Activated effector memory CD4-positive, alpha-beta T cell treated with Interleukin-2 at 50 U/mL for 16 hours (primary cell): ENCODE measurements around the gene RHBDD2.
"Not testable (repeated sequence)": the region's sequence is repeated elsewhere in the genome, so short reads cannot be mapped to it uniquely, and the experiment has no call there.

Source experiments
- DNase-seq: peaks from one replicate; pipeline ENCODE4 v3.0.0-alpha.2; 2020

RHBDD2 gene

DNA sequence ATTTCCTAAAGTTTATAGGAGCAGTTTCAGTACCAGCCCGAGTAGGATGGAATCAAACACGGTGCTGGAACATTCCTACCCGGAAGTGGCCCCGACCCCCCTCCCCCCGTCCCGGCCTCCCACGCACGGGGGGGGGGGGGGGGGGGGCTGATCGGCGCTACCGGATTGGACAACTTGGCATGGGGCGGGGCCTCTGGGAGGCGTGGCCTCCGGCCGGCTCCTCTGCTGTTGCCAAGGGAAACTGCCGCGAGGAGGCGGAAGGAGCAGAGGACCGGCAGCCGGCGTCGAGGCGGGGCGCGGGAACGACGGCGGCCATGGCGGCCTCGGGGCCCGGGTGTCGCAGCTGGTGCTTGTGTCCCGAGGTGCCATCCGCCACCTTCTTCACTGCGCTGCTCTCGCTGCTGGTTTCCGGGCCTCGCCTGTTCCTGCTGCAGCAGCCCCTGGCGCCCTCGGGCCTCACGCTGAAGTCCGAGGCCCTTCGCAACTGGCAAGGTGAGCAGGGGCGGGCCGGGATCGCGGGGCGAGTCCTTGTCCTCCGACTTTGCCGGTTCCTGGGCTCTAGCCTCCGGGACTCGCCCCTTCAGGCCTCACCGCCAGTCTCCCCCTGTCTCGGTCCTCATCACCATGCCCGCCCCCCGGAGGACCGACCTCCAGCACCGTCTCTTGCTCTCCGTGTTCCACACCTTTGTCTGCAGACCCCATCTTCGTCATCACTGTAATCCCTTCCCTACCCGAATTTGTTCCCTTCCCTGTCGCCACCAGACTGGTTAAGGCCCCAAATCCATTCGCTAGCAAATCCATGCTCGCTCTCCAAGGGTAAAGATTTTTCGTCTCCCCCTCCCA, at the start of gene RHBDD2:
RHBDD2 (plus strand) TSS at position 266 of the 843 bp plus-strand sequence; CDS start at position 315, 49 bp downstream.
- DNase-seq: peak; percentile 97

DNA sequence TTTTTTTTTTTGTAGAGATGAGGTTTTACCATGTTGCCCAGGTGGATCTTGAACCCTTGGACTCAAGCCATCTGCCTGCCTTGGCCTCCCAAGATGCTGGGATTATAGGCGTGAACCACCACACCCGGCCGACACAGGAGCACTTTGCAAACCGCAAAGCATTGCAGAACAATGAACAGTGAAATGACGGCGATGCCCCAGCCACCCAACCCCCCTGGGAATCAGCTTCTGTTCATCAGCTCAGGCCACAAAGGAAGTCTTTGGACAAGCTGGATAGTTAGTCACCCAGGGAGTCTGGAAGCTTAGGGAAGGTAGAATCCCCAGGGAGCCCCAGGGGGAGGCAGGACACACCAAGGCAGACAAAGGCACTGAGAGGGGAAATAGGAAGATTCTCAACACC, 49.2 kb upstream of the RHBDD2 start:
- not testable (repeated sequence) for DNase-seq

DNA sequence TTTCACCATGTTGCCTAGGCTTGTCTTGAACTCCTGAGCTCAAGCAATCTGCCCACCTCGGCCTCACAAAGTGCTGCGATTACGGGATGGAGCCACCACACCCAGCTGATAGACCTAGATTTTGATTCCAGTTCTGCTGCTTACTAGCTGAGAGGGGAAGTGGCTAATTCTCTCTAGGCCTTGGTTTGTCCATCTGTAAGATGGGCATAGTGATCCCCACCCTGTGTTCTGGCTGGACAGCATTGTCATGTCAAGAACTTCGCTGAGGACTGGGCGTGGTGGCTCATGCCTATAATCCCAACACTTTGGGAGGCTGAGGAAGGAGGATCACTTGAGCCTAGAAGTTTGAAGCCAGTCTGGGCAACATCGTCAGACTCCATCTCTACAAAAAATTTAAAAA, 47.9 kb upstream of the RHBDD2 start:
- DNase-seq: no peak

DNA sequence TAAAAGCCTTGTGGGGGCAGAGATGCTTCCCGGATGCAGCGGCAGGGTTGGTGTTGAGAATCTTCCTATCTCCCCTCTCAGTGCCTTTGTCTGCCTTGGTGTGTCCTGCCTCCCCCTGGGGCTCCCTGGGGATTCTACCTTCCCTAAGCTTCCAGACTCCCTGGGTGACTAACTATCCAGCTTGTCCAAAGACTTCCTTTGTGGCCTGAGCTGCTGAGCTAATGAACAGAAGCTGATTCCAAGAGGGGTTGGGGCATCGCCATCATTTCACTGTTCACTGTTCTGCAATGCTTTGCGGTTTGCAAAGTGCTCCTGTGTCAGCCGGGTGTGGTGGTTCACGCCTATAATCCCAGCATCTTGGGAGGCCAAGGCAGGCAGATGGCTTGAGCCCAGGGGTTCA, 45.2 kb upstream of the RHBDD2 start:
- DNase-seq: not testable (repeated sequence)

DNA sequence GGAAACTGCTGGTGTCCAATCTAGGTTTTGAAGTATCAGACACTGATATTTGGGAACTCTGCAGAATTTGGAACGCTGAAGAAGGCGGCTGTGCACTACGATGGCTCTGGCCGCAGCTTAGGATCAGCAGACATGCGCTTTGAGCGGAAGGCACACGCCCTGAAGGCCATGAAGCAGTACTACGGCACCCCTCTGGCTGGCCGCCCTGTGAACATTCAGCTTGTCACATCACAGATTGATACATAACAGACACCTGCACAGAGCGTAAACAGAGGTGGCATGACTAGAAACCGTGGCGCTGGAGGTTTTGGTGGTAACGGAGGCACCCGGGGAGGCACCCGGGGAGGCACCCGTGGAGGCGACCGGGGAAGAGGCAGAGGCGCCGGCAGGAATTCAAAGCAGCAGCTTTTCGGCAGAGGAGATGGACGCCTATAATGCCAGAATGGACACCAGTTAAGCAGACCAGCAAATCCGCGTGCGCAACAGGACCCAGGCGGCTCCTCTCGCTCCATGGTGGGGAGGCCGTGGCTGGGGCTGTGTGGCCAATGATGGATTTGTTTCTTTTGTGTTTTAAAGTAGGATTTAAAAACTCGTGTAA, 43.0 kb upstream of the RHBDD2 start:
- no peak for DNase-seq

DNA sequence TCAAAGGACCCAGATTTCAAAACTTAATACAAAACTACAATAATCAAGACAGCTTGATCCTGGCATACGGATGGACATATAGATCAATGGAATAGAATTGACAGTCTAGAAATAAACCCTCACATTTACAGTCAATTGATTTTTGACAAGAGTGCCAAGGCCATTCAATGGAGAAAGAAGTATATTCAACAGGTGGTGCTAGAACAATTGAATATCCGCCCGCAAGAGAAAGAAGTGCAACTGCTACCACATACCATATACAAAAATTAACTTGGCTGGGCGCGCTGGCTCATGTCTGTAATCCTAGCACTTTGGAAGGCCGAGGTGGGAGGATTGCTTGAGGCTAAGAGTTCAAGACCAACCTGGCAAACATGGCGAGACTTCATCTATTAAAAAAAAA, 42.0 kb upstream of the RHBDD2 start:
- DNase-seq: no peak

DNA sequence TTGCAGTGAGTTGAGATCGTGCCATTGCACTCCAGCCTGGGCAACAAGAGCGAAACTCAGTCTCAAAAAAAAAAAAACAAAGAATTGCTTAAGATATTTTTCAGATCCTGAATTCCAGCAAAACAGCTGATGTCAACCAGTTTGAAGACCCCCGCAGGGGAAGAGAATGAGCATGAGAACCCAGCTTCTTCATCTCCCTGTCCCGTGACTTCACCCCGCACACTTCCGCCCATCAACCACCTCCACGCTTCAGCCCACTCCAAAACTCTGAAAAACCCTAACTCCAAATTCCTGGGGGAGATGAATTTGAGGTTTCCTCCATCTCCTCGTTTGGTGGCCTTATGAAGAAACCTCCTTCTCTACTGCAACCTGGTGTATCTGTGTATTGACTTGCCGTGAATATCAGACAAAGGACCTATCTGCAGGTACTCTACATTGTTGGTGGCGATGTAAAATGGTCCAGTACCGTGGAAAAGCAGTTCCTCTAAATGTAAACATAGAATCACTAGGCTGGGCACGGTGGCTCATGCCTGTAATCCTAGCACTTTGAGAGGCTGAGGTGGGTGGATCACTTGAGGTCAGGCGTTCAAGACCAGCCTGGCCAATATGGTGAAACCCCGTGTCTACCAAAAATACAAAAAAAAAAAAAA, 40.4 kb upstream of the RHBDD2 start:
- not testable (repeated sequence) for DNase-seq

DNA sequence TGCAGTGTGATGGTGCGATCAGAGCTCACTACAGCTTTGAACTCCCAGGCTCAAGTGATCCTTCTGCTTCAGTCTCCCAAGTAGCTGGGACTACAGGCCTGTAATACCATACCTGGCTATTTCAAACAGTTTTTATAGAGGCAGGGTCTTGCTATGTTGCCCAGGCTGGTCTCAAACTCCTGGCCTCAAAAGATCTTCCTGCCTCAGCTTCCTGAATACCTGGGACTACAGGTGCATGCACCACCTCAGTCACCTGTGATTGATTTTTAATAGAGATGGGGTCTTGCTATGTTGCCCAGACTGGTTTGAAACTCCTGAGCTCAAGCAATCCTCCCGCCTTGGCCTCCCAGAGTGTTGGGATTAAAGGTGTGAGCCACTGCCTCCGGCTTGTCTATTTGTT, 38.8 kb upstream of the RHBDD2 start:
- DNase-seq: no peak

DNA sequence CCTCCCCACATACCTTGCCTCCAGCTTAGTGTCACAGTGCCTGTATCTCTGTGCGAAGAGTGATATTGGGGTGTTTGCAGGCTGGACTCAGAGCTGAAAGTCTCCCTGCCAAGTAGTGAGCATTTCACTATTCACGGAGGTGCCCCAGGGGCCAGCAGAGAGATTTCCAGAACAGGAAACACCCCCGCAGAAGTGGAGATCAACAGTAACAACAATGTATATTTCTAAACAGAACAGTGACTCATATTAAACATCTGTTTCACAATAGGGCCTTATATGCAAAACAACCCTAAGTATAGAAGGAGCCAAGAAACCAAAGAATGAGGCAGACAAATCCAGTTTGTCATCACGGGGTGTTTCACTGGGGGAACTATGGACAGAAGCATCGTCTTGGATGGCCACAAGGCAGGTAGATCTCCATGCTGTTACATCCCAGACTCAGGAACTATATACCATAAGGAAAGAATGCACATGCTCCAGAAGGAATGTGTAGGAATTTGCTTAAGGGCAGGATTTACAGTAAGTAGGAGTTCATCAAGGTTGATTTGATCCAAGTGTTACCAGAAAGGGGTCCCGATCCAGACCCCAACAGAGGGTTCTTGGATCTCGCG, 35.9 kb upstream of the RHBDD2 start:
- no peak for DNase-seq

DNA sequence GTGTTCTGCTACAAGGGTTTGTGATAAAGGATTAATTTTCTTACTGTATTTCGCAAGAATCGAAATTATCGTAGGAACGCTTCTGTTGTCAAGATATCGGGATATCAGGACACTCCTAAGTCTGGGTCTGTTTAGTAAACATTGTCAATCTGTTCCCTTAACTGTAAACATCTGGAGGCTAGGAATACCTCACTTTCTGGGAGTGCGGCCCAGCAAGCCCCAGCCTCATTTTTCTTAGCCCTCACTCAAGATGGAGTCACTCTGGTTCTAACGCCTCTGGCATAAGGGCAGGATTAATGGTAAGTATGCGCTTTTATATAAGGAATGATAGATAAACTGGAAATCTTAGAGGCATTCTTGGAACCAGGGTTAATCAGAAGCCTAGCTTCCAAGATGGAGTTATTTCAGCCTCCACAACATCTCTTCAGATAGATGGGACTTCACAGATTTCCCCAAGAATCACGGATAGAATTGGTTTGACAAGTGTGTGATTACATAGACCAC, 35.2 kb upstream of the RHBDD2 start:
- DNase-seq: no peak

DNA sequence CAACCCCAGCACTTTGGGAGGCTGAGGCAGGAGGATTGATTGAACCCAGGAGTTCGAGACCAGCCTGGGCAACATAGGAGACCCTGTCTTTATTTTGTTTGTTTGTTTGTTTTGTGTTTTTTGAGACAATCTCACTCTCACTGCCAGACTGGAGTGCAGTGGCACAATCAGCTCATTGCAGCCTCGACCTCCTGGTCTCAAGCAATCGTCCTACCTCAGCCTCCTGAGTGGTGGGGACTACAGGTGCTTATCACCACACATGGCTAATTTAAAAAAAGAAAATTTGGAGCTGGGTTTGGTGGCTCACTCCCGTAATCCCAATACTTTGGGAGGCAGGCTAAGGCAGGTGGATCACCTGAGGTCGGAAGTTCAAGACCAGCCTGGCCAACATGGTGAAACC, 34.7 kb upstream of the RHBDD2 start:
- DNase-seq: no peak

DNA sequence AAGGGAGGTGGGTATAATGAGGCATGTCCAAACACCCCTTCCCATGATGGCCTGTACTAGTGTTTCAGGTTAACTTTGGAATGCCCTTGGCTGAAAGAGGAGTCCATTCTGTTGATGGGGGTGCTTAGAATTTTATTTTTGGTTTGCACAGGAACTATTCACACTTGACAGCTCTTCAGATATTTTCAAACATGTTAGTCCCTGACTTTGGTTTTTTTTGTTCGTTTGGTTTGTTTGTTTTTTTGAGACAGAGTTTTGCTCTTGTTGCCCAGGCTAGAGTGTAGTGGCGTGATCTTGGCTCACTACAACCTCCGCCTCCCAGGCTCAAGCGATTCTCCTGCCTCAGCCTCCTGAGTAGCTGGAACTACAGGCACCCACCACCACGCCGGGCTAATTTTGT, 33.7 kb upstream of the RHBDD2 start:
- not testable (repeated sequence) for DNase-seq

DNA sequence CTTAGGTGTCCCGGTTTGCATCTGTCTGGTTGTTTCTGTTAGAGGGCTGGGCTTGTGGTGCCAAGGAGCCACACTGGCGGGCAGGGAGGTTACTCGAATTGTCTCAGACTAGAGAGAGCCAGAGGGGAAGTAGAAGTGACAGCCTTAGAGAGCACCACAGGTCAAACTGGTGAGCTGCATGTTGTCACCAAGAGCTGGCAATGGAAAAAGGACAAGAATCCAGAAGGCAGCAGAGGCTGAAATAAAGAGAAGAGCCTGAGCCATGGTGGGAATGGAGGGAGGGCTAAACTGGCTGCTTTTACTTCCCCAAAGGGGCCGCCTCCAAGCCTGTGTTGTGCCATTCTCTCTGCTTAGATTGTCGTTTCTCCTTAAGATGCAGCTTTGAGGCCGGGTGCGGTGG, 31.1 kb upstream of the RHBDD2 start:
- no peak for DNase-seq

DNA sequence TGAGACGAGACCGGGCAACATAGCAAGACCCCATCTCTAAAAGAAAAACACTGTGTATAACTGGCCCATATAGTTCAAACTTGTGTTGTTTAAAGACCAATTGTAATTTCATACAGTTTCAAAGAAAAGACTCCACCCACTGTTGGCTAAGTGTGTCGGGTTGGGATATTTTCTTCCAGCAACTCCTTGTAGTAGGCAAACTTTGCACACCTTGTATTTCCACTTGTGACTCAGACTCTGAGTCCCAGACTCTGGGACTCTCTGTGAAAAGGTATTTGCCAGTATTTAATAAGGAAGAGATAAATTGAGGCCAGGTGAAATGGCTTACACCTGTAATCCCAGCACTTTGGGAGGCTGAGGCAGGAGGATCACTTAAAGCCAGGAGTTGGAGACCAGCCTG, 29.3 kb upstream of the RHBDD2 start:
- no peak for DNase-seq

DNA sequence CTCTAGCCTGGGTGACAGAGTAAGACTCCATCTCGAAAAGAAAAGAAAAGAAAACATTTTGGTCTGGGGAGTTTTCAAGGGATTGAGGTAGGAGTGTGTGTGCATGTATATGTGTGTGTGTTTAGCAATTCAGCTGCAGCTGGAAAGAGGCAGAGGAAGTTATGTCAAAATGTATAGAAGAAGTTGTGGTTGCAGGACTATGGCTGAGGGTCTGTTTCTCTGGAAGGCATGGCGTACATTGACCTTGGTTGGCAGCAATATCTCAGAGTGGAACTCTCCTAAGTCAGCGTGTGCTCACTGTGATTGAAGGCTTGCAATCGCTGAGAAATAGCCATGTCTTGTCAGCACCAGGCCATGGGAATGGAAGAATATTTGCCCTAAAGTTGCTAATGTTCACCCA, 28.6 kb upstream of the RHBDD2 start:
- no peak for DNase-seq

DNA sequence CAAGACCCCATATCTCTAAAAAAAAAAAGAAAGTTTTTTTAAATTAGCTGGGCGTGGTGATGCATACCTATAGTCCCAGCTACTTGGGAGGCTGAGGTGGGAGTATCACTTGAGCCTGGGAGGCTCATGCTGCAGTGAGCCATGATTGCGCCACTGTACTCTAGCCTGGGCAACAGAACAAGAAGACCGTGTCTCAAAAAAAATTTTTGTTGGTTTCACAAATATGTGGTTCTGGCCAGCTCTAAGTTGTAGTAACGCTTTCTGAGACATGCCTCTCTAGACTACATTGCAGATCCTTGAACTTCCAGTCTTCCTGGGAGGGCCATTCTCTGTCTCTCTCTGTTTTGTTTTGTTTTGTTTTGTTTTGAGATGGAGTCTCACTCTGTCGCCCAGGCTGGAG, 24.6 kb upstream of the RHBDD2 start:
- DNase-seq: no peak

DNA sequence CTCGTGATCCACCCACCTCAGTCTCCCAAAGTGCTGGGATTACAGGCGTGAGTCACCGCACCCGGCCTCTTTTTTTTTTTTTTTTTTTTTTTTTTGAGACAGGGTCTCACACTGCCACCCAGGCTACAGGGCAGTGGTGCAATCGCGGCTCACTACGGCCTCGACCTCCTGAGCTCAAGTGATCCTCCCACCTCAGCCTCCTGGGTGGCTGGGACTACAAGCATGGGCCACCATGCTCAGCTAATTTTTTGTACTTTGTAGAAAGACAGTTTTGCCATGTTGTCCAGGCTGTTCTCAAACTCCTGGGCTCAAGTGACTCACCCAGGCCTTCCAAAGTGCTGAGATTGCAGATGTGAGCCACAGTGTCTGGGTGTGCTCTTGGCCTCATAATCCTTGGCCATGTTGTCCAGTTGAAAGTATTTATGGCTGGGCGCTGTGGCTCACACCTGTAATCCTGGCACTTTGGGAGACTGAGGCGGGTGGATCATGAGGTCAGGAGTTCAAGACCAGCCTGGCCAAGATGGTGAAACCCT, 24.0 kb upstream of the RHBDD2 start:
- not testable (repeated sequence) for DNase-seq

DNA sequence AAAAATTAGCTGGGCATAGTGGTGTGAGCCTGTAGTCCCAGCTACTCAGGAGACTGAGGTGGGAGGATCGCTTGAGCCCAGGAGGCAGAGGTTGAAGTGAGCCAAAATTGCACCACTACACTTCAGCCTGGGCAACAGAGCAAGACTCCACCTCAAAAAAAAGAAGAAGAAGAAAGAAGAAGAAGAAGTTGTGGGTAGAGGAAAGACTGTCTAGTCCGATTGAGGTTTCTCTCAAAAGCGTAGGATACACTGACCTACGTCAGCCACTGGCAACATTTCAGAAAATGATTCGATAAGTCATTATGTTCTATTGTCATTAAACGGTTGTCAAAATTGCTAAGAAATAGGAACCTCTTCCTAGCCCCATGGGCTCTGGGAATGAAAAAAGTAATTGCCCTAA, 22.3 kb upstream of the RHBDD2 start:
- DNase-seq: no peak

DNA sequence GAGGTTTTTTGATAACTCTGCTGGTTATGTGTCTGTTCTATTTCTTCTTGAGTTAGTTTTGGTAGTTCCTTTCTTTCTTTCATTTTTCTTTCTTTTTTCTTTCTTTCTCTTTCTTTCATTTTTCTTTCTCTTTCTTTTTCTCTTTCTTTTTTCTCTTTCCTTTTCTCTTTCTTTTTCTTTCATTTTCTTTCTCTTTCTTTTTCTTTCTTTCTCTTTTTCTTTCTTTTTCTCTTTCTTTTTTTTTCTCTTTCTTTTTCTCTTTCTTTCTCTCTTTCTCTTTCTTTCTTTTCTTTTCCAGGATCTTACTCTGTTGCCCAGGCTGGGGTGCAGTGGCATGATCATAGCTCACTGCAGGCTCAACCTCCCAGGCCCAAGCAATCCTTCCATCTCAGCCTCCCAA, 20.4 kb upstream of the RHBDD2 start:
- no peak for DNase-seq

DNA sequence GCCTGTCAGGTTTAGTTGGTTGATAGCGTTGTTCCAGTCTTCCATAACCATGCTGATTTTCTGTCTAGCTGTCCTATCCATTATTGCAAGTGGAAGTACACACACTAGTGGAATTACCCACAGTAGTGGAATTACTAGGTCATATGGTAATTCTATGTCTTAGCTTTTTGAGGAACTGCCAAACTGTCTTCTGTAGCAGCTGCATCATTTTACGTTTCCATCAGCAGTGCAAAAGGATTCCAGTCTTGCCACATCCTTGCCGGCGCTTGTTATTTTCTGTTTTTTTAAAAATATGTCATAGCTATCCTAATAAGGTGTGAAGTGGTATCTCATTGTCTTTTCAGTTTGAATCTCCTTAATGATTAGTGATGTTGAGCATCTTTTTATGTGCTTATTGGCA, 17.2 kb upstream of the RHBDD2 start:
- no peak for DNase-seq

DNA sequence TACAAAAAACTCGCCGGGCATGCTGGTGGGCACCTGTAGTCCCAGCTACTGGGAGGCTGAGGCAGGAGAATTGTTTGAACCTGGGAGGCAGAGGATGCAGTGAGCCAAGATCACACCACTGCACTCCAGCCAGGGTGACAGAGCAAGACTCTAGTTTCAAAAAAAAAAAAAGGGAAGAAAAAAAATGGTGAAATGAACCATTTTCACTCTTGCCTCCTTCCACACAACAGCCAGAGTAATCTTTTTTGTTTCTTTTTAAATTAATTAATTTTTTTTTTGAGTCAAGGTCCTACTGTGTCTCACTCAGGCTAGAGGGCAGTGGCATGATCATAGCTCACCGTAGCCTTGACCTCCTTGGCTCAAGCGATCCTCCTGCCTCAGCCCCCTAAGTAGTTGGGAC, 14.6 kb upstream of the RHBDD2 start:
- not testable (repeated sequence) for DNase-seq

DNA sequence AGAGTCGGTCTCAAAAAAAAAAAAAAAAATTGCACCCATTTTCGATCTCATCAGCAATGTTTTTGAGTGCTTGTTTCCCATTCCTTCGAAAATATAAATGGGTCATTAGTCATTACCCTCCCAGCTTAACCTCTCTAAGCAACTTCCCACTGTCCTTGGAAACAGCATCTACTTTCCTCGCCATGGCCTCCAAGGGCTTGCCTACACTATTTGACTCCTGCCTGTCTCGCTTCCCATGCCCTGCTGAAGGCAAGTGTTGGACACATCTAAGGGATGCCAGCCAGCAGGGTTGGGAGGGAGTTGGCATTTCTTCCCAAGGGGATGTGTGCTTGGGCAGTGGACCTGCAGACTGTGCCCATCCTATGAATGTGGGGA, 12.7 kb upstream of the RHBDD2 start:
- no peak for DNase-seq
